Gastrocnemius medialis (tissue), 4 donors: ENCODE results near the gene USP20. TPM values are rescaled to one million over a fixed set of nuclear protein-coding genes. Genes with fewer than 3 reads are reported as not detected.

ENCODE experiments used
- ATAC-seq, 2 donors: fragments of 150-250 bp; one replicate each; pipeline ENCODE4 v1.9.1; 2016
- DNase-seq, 2 donors: peaks; one replicate each; pipeline ENCODE4 v3.0.0-alpha.2; 2019
- H3K27ac ChIP-seq, 4 donors: fragments of 200-600 bp; sonication (generic); 1 replicate in 1 of 4; 2 replicates in 3 of 4; pipeline ENCODE4 v1.5.1; 2016 to 2018; ENCODE audit warnings: mild to moderate bottlenecking in 2 of 4, moderate library complexity in 1 of 4
- H3K27me3 ChIP-seq, 3 donors: fragments of 200-600 bp; sonication (generic) in 2 of 3; 1 replicate in 1 of 3; 2 replicates in 2 of 3; pipeline versions ENCODE4 v1.5.1 to v1.6.0; 2016 to 2019; ENCODE audit warnings: mild to moderate bottlenecking in 1 of 3, moderate library complexity in 1 of 3
- H3K36me3 ChIP-seq, 2 donors: fragments of 200-600 bp; sonication (generic) in 1 of 2; one replicate each; pipeline ENCODE4 v1.5.1; 2017 to 2018
- H3K4me1 ChIP-seq, 2 donors: fragments of 200-600 bp; sonication (generic) in 1 of 2; one replicate each; pipeline ENCODE4 v1.5.1; 2016 to 2017; ENCODE audit warnings: mild to moderate bottlenecking in 2 of 2
- H3K4me3 ChIP-seq, 4 donors: fragments of 200-600 bp; sonication (generic) in 3 of 4; 1 replicate in 1 of 4; 2 replicates in 3 of 4; pipeline ENCODE4 v1.5.1; 2016 to 2019; ENCODE audit warnings: mild to moderate bottlenecking in 2 of 4
- H3K9me3 ChIP-seq, 3 donors: fragments of 200-600 bp; sonication (generic) in 2 of 3; 1 replicate in 1 of 3; 2 replicates in 2 of 3; pipeline ENCODE4 v1.5.1; 2016 to 2019
- CTCF ChIP-seq, 5 experiments: fragments of 450-650 bp in 3 of 5; fragments of 200-600 bp in 2 of 5; sonication (generic) in 2 of 5; IDR thresholded peaks in 4 of 5; conservative IDR thresholded peaks in 1 of 5; 1 replicate in 4 of 5; 2 replicates in 1 of 5; pipeline ENCODE4 v1.5.1; 2016 to 2019; ENCODE audit warnings: antibody characterized with exemption in 5 of 5, mild to moderate bottlenecking in 3 of 5, moderate library complexity in 3 of 5
- POLR2A ChIP-seq, 2 donors: fragments of 450-650 bp; IDR thresholded peaks; one replicate each; pipeline ENCODE4 v1.6.1; 2017; ENCODE audit warnings: antibody characterized with exemption in 2 of 2, mild to moderate bottlenecking in 2 of 2, moderate library complexity in 2 of 2
- in situ Hi-C, 4 donors: fragments of 200-750 bp; cut with MboI; loops; one replicate each; pipeline versions ENCODE4 v1.15.0 to v1.8.0; 2017; ENCODE audit warnings: low sequenced_read_pairs in 4 of 4
- intact Hi-C: fragments of 100-400 bp; cut with DNase I; formaldehyde crosslinking; loops from one replicate; pipeline ENCODE4 v1.15.1; 2023; ENCODE audit warnings: low total_unique reads
- microRNA-seq, 2 donors: library from miRNA; unstranded; fragments of <30 nt; microRNA quantifications; one replicate each; pipeline ENCODE4, GENCODE V29; 2016; ENCODE audit warnings: borderline replicate concordance in 2 of 2
- total RNA-seq, 4 donors: library from RNA; depleted of rRNA; stranded (reverse); fragments of >200 nt; gene quantifications; one replicate each; pipeline versions ENCODE4 v1.1.0 to v1.2.3, GENCODE V29; 2016

USP20 gene
- total RNA-seq, 4 donors from 2014 or later = 13.4 to 25.4 (median 18.6) TPM

- TF ChIP-seq CTCF (IDR thresholded peaks at IDR 0.05 in 4 of 5, conservative IDR thresholded peaks at IDR 0.05 in 1 of 5) (no peak), POLR2A (IDR thresholded peaks at IDR 0.05) (no peak)
- in situ Hi-C loops (no loop called here), intact Hi-C loops (loop anchor here (10.0 kb wide), 1 partner anchor 54 kb away; no protein-coding TSS in a partner anchor)
- no peak overlapping the region for H3K4me3 ChIP-seq
- peaks cover 30 to 38% of the 10 kb centered on the region in 2 donors for H3K4me1 ChIP-seq
- no peak overlapping the region for H3K27ac ChIP-seq
- DNase-seq (no peak), ATAC-seq (no peak)
- no peaks in the 10 kb centered on the region for H3K27me3 ChIP-seq
- peaks cover 0 to 30% of the 10 kb centered on the region in 2 donors for H3K36me3 ChIP-seq
- no peaks in the 10 kb centered on the region for H3K9me3 ChIP-seq
Measured at GRCh38 chr9:129930743-129931142, 95.5 kb downstream of the USP20 start.

Small RNAs within 50 kb of the gene (microRNA-seq; reads per million reads assigned to microRNA genes)
- gene MIR6855 = 0 to 0.85 reads per million in 2 donors

Other genes starting within 250 kb of the USP20 start
- gene C9orf50, start 214.4 kb upstream of the USP20 start, total RNA-seq = not detected
- gene NTMT1, start 209.3 kb upstream of the USP20 start, total RNA-seq = 10 to 100 TPM; 37.8 to 82.1 (median 48.1) TPM
- gene ASB6, start 193.3 kb upstream of the USP20 start, total RNA-seq = 10 to 100 TPM; 14.4 to 24.0 (median 19.4) TPM
- 1 to 10 TPM in 2 of 4 donors, under 1 TPM in 1, not detected in 1; 0.75 to 1.7 (median 1.6) TPM for gene PRRX2, start 169.8 kb upstream of the USP20 start, total RNA-seq
- gene PTGES, start 82.4 kb upstream of the USP20 start, total RNA-seq = 1 to 10 TPM in 1 of 4 donors, under 1 TPM in 2, not detected in 1; 0.23 to 1.2 (median 0.51) TPM
- gene TOR1B, start 32.3 kb upstream of the USP20 start, total RNA-seq = 10 to 100 TPM; 15.9 to 22.6 (median 21.2) TPM
- 10 to 100 TPM; 18.1 to 31.9 (median 24.9) TPM for gene TOR1A, start 11.3 kb upstream of the USP20 start, total RNA-seq
- gene C9orf78, start 183 bp upstream of the USP20 start, total RNA-seq = 100 to 1,000 TPM in 1 of 4 donors, 10 to 100 TPM in 3; 82.3 to 108 (median 83.9) TPM
- 10 to 100 TPM; 13.3 to 30.0 (median 17.9) TPM for gene FNBP1, start 207.7 kb downstream of the USP20 start, total RNA-seq
- 10 to 100 TPM; 13.5 to 20.7 (median 17.5) TPM for gene GPR107, start 218.4 kb downstream of the USP20 start, total RNA-seq